NB4 (cell line): Measurements from ENCODE around the gene TACC2.

Experiments
- DNase-seq: peaks from one replicate; pipeline ENCODE4 v3.0.0; 2010; ENCODE audit warnings: low read depth
- H3K4me3 ChIP-seq: one replicate; pipeline ENCODE4 v1.5.1; 2011; ENCODE audit warnings: mild to moderate bottlenecking, low read depth, low read length, moderate library complexity
- MYC ChIP-seq: IDR thresholded peaks from 2 replicates; pipeline ENCODE4 v1.6.1; 2011; ENCODE audit warnings: low read depth, low read length
- POLR2A ChIP-seq: IDR thresholded peaks from 2 replicates; pipeline ENCODE4 v1.6.1; 2011; ENCODE audit warnings: mild to moderate bottlenecking; ENCODE audit not compliant: insufficient read length; ENCODE audit errors: extremely low read depth
- TF ChIP-seq, protein P1 (sequence below): IDR thresholded peaks from 2 replicates; pipeline ENCODE4 v1.6.1; 2011; ENCODE audit warnings: low read depth, low read length
- TF ChIP-seq, protein P2 (sequence below): IDR thresholded peaks from one replicate; pipeline ENCODE4 v1.5.1; 2012; ENCODE audit warnings: low read depth, low read length

TACC2 gene

DNA sequence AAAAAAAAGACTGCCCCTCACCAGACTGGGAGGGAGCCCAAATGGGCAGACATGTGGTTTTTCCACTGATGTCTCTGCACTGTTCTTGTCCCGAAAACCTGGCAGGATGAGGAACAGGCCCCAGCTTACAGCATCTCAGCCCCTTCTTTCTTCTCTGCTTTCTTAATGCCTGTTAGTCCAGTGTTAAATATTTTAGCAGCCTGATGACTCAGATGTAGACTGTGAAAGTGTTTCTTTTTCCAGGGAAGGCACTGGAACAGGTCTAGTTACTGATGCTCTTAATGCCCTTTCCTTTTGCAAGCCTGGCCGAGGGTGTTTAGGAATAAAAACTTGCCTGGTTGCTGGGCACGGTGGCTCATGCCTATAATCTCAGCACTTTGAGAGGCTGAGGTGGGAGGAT lies 107.7 kb downstream of the TACC2 start:
- TF ChIP-seq, protein P1, sequence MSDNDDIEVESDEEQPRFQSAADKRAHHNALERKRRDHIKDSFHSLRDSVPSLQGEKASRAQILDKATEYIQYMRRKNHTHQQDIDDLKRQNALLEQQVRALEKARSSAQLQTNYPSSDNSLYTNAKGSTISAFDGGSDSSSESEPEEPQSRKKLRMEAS: no peak
- TF ChIP-seq, protein P2, sequence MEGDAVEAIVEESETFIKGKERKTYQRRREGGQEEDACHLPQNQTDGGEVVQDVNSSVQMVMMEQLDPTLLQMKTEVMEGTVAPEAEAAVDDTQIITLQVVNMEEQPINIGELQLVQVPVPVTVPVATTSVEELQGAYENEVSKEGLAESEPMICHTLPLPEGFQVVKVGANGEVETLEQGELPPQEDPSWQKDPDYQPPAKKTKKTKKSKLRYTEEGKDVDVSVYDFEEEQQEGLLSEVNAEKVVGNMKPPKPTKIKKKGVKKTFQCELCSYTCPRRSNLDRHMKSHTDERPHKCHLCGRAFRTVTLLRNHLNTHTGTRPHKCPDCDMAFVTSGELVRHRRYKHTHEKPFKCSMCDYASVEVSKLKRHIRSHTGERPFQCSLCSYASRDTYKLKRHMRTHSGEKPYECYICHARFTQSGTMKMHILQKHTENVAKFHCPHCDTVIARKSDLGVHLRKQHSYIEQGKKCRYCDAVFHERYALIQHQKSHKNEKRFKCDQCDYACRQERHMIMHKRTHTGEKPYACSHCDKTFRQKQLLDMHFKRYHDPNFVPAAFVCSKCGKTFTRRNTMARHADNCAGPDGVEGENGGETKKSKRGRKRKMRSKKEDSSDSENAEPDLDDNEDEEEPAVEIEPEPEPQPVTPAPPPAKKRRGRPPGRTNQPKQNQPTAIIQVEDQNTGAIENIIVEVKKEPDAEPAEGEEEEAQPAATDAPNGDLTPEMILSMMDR: no peak
- no peak for TF ChIP-seq POLR2A
- no peak for TF ChIP-seq MYC
- H3K4me3 ChIP-seq: no peak overlapping the region
- no peak for DNase-seq

DNA sequence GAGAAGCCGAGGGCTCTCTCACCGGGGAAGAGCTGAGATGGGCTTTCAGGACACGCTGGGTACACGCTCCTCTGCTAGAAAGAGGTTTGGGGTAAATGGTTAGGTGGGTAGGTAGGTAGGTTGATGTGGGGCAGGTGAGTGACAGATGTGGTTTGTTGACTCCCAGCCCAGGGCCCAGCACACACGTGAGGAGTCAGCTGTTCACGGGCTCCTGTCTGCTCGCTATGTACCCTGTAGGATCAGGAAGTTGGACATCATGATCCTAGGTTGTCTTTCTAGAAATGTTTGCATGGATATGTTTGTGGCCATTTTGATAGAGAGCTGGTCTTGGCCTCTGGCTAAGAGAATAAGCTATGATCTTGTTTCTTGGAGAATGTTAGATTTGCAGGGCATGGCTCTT lies 109.0 kb downstream of the TACC2 start:
- TF ChIP-seq MYC (no peak), POLR2A (no peak)
- TF ChIP-seq, protein P2: no peak
- TF ChIP-seq, protein P1: no peak
- H3K4me3 ChIP-seq: no peak overlapping the region
- no peak for DNase-seq

DNA sequence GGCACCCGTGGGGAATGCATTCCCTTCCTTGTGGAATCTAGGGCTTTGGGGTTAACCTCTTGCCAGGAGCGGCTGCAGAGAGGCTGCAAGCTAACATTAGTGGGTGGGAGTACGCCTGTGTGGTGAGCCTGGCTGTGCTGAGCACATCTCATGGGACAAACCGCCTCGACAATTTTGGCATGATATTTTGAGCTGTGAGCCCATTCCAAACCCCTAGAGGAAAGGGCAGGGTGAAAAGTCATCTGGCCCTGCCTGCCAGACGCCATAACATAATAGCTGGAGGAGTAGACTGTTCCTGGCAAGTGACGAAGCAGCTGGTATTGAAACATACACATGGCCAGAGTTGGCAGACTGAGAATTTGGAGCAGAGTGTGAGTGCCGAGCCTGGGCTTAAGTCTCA lies 110.0 kb downstream of the TACC2 start:
- DNase-seq: no peak

DNA sequence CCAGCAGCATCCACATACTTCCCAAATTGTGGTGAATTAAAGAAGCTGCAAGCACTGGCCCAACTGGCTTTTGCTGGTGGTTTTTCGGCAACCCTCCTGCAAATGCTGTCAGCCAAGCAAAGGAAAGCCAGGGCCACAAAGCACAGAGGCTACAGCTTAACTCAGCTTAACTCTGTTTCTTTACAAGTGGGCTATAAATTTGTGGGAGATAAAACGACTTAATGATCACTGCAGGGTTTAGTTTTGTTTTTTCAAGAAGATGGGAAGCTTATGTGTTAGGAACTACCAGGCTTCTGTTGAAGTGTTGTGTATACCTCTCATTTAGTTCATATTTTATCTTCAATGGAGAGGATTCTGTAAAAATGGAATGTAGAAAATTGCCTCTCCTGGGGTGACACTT lies 110.6 kb downstream of the TACC2 start:
- TF ChIP-seq POLR2A (no peak), MYC (no peak)
- TF ChIP-seq, protein P2: no peak
- TF ChIP-seq, protein P1: no peak
- DNase-seq: no peak

More for the DNA sequence above, 110.0 kb downstream of the TACC2 start:
- TF ChIP-seq, protein P1: no peak
- TF ChIP-seq POLR2A (no peak), MYC (no peak)
- TF ChIP-seq, protein P2: no peak
- H3K4me3 ChIP-seq: no peak overlapping the region

DNA sequence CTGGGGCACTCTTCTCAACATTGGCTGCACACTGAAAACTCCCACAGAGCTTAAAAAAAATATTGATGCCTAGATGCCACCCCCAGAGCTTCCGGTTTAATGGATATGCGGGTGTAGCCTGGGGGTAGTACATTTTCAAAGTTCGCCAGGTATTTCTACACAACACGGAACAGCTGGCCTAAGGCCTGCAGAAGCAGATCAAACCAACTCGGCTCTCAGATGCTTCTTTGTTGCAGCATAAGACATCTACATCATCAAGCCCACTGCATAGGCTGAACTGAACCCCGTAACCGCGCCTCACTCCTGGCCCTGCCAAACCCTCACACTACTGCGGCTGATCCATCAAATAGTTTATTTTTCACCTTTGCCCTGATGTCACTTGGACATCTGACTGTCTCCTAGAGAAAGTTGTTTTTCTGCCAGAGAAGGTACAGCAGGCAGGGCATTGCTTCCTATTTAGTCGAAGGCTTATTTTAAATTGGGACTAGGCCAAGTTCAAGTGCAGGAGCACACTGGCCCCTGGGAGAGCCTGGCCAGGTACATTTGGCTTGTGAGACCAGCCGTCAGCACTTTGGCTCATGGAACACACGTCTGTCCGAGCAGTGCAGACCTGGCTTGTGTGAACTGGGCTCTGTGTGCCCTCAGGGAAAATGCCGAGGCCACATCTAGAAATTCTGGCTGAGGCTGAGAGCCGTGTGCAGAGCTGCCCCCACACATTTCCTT lies 113.3 kb downstream of the TACC2 start:
- H3K4me3 ChIP-seq: no peak overlapping the region
- no peak for DNase-seq
- no peak for TF ChIP-seq POLR2A
- TF ChIP-seq, protein P2: no peak
- TF ChIP-seq, protein P1: no peak
- no peak for TF ChIP-seq MYC

More for the DNA sequence above, 110.6 kb downstream of the TACC2 start:
- no peak overlapping the region for H3K4me3 ChIP-seq
